GM19468 (cell line): ENCODE results near the gene ADGRV1.
"Not testable (repeated sequence)": the region's sequence is repeated elsewhere in the genome, so short reads cannot be mapped to it uniquely, and the experiment has no call there.

ENCODE experiments used
- ATAC-seq: cut with Tn5 transposase; IDR thresholded peaks from one replicate; pipeline ENCODE4 v1.9.1; 2021; ENCODE audit warnings: mild to moderate bottlenecking, moderate library complexity, moderate number of reproducible peaks; ENCODE audit not compliant: unreplicated experiment; ENCODE audit errors: extremely low read depth

Gene ADGRV1

DNA sequence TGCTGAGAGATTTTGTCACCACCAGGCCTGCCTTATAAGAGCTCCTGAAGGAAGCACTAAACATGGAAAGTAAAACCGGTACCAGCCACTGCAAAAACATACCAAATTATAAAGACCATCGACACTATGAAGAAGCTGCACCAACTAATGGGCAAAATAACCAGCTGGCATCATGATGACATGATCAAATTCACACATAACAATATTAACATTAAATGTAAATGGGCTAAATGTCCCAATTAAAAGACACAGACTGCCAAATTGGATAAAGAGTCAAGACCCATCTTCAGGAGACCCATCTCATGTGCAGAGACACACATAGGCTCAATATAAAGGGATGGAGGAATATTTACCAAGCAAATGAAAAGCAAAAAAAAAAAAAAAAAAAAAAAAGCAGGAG is 238.3 kb downstream of the ADGRV1 start:
- ATAC-seq: not testable (repeated sequence)

DNA sequence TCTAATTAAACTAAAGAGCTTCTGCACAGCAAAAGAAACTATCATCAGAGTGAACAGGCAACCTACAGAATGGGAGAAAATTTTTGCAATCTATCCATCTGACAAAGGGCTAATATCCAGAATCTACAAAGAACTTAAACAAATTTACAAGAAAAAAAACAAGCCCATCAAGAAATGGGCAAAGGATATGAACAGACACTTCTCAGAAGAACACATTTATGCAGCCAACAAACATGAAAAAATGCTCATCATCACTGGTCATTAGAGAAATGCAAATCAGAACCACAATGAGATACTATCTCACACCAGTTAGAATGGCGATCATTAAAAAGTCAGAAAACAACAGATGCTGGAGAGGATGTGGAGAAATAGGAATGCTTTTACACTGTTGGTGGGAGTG is 241.5 kb downstream of the ADGRV1 start:
- ATAC-seq: not testable (repeated sequence)

DNA sequence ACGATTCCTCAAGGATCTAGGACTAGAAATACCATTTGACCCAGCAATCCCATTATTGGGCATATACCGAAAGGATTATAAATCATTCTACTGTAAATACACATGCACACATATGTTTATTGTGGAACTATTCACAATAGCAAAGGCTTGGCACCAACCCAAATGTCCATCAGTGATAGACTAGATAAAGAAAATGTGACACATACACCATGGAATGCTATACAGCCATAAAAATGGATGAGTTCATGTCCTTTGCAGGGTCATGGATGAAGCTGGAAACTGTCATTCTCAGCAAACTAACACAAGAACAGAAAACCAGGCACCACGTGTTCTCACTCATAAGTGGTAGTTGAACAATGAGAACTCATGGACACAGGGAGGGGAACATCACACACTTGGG is 241.9 kb downstream of the ADGRV1 start:
- not testable (repeated sequence) for ATAC-seq

DNA sequence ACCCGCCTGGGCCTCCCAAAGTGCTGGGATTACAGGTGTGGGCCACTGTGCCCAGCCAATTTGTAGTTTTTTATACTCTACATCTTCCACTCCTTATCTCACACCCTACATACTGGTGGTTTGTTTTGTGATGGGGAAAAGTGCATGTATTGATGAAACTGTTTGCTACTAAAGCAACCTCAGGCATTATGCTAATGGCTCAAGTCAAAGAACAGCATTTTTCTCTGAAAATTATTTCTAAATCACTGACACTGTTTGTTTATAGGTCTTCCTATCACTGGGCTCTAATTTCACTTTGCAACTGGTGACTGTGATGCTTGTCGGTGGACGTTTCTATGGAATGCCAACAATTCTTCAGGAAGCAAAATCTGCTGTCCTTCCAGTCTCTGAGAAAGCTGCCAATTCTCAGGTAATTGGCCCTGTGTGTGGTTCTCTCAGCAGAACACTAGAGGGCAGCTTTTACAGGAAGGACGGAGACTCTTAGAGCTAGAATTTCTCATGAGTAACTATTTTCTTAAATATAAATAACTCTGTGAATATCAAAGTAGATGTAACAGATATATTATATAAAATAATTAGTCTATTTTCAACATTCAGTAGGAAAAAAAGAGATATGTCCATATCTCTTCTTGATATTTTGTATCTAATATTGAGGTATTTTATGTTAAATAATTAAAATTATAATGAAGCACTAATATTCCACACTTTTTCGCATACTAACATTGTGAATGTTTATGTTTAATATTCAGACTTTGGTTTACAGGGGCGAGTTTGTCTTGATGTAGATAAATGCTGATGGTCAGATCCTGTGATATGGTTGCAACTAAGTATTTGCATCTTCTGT is 244.1 kb downstream of the ADGRV1 start:
- peak; percentile 46 for ATAC-seq

DNA sequence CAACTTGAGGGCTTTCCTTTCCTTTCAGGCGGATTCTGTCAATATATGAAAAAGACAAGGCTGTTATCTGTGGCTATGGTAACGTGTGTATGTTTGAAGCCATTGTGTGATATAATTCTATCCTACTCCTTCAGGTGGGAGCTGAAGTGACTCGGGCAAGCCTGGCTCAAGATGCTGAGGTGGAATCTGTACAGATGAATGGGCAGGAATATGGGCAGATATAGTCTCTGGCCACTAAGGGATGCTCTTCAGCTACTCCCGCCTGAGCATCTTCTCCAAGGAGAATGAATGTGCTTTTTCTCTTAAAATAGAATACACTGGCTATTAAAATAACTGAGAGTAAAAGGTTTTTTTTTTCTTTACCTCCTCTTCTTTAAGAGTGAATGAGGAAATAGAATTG is 244.8 kb downstream of the ADGRV1 start:
- no peak for ATAC-seq

DNA sequence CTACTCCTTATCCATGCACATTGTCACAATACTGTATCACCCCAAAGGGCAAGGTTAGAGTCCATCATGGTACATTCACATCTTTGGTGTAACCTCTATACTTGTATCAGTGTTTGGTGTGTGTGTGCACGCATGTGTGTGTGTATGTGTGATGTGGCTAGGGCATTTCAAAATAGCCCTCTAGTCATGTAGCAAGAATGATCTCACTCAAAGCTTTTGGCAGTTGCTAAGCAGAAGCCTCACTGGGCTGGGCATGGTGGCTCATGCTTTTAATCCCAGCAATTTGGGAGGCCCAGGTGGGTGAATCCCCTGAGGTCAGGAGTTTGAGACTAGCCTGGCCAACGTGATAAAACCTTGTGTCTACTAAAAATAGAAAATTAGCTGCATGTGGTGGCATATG is 245.3 kb downstream of the ADGRV1 start:
- no peak for ATAC-seq

DNA sequence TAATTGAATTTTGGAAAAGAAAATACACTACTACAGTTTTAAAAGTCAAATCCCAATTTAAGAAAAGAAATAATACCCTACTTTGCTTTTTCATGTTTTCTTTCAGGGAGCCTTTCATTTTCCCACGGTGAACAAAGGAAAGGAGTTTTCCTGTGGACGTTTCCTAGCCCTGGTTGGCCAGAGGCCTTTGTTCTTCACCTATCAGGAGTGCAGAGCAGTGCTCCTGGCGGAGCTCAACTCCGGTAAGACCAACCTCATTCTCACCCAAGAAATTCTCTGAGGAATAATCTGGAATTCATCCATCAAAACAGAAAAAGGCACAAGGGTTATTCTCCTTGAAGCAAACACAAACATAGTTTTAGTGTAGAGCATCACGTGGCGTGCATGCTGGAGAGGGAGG is 248.9 kb downstream of the ADGRV1 start:
- ATAC-seq: no peak

DNA sequence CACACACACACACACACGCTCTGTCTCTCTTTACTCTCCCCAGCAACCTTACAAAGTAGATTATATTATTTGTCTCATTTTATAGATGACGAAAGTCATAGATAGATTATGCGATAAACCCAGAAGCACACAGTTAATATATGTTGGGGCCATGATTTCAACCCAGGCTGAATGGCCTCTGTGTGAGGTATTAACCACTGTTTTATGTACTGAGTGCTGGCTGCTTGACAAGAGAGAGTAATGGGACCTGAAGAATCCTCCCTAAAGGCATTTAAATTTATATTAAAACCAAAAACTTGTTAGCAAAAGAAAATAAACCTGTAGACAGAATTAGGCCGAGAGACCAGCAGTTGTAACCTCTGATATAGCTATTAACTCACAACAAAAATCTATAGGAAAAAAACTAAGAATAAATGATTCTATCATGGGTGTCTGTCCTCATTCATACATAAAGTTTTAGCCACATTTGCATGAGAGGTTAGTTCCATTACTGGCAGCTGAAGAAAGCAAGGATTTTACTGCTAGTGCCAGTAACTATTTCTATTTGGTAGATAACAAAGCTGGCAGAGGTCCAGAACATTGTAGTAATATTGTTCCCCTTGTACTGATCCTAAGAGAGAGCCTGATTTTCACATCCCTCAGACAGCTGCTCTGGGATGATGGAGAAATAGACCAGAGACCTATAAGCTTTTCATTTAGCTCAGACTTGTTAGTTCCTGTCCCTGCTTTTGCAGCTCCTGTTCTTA is 250.9 kb downstream of the ADGRV1 start:
- ATAC-seq: no peak

DNA sequence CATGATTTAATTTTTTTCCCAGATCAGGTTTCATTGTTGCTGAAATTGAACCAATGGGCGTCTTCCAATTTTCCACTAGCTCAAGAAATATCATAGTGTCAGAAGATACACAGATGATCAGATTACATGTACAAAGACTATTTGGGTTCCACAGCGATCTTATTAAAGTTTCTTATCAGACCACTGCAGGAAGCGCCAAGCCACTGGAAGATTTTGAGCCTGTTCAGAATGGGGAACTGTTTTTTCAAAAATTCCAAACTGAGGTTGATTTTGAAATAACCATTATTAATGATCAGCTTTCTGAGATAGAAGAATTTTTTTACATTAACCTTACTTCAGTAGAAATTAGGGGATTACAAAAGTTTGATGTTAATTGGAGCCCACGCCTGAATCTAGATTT is 251.6 kb downstream of the ADGRV1 start:
- no peak for ATAC-seq

DNA sequence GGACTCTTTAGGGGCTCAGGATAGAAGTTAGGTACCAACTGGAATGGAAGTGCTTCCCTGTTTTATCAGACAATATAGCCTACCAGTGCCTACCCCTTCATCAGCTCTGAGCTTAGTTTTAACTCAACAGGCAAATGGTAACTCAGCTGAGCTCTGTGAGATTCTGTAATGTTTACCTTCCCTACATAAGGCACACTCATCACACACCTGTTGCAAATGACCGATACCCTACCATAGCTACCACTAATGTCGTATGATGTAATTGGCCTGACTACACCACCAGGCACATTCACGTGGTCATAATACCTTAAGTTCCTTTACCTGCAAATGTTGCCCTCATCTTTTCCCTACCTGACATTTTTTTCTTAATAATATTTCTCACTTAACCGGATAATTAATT is 254.8 kb downstream of the ADGRV1 start:
- no peak for ATAC-seq

DNA sequence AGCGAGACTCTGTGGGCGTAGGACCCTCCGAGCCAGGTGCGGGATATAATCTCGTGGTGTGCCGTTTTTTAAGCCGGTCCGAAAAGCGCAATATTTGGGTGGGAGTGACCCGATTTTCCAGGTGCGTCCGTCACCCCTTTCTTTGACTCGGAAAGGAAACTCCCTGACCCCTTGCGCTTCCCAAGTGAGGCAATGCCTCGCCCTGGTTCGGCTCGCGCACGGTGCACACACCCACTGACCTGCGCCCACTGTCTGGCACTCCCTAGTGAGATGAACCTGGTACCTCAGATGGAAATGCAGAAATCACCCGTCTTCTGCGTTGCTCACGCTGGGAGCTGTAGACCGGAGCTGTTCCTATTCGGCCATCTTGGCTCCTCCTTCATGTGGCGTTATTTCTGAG is 263.5 kb downstream of the ADGRV1 start:
- ATAC-seq: not testable (repeated sequence)

DNA sequence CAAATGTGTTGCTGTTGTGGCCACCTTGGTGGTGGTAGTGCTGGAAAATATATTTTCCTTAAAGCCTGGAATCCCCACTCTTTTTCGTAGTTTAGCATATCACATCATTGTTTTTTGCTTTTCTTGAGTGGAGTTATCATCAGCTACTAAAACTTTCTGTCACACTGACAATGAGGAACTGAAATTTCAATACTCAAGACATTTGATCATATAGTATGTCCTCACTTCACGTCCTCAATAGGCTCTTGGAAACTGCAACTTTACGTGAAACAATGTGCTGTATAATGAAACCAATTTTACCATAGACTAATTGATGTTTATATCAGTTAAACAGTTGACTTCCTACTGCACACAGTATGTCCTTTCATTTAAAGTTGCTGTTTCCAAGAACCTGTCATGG is 265.8 kb downstream of the ADGRV1 start:
- no peak for ATAC-seq

DNA sequence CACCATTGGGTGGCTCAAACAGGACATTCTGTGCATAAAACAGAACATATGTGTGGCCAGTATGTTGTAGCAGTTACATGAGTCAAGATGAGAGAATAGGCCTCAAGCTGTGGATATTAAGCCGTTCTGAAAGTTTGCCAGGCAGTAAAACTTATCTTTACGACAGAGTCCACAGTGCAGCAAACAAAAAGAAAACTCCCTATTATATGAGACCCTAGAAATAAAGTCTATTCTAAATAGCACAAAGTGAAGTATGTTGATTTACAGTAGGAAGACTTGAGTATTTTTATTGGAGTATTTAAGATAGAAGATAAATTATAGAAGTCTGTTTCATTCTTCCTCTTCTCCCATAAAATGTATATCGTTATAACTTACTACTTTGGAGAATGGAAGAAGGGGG is 271.5 kb downstream of the ADGRV1 start:
- ATAC-seq: no peak

DNA sequence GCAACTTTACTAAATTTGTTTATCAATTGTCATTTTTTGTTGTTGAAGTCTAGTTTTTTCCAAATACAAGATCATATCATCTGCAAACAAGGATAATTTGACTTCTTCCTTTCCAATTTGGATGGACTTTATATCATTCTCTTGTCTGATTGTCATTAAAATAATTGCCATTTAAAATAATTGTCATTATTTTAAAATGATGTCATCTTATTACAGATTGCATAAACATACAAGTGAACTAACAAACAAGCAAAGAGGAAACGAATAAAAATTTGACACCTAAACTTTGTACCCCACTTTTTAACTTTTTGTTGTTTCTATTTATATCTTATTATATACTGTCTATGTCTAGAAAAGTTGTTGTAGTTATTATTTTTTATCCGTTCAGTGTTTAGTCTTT is 275.2 kb downstream of the ADGRV1 start:
- no peak for ATAC-seq

DNA sequence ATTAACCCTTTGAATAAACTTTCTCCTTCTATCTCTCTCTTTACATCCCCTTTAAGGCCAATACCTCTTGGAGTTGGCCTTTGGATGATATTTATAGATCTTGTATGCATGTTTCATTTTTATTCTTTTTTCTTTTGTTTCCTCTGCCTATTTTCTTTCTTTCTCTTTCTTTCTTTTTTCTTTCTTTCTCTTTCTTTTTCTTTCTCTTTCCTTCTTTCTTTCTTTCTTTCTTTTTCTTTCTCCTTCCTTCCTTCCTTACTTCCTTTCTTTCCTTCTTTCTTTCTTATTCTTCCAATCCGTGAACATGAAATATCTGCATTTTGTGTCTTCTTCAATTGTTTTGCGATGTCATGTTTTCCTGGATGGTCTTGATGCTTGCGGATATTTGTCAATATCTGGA is 276.1 kb downstream of the ADGRV1 start:
- no peak for ATAC-seq

DNA sequence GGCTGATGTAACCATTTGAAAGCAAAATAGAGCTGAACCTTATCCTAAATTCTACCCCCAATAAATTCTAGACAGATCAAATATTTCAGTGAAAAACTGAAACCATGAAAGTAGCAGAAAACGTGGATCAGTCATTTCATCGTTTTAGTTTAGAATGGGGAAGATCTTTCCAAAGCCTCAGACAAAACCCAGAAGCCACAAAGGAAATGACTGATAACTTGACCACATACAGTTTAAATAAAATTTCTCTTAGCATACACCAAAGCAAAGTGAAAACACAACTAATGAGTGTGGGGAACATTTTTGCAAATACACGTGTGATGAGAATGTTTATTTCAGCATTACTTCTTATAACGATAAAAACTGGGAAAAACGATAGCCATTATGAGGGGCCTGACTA is 284.8 kb downstream of the ADGRV1 start:
- no peak for ATAC-seq

DNA sequence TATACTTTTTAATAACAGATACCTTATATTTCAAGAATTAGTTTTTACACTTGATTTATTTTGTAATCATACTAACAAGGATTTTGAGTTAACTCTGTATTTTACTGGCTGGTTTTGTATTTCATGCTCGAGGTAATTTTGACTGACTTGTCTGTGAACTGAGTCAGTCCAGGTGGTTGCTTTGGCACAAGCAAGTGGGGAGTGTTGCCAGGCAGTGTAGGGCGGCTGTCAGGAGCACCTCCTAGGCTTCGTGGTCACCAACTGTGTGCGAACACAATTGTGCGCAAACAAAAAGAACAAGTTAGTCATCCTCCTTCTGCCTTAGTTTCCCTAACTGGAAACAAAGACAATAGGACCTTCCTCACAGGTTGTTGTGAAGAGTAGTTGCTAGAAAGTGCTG is 286.3 kb downstream of the ADGRV1 start:
- no peak for ATAC-seq

DNA sequence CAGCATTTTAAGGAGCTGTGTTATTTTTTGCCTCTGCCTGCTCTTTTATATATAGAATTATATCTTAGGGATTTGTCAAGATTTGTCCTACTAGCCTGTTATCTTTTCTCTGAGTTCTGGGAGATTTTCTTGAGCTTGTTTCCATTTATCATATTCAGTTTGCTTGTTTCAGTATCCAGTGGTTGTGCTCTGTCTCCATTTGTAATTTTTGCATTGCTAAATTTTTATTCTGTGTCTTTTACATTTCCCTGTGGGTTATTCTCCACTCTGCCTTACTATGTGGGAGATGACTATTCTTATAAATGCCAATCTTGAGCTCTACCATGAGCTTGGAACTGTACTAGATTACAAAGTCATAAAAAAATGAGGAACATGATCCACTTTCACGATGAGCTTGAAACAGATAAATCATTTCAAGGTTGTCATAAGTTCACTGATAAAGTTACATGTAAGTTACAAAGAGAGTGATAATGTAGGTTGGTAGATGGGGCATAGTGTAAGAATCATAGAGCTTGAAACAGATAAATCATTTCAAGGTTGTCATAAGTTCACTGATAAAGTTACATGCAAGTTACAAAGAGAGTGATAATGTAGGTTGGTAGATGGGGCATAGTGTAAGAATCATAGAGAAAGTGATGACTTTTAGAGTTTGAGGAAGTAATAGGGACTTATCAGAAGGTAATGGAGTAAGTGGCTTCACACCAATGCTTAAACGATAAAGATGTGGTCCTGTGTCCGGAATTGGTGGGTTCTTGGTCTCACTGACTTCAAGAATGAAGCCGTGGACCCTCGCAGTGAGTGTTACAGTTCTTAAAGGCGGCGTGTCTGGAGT is 287.3 kb downstream of the ADGRV1 start:
- no peak for ATAC-seq

DNA sequence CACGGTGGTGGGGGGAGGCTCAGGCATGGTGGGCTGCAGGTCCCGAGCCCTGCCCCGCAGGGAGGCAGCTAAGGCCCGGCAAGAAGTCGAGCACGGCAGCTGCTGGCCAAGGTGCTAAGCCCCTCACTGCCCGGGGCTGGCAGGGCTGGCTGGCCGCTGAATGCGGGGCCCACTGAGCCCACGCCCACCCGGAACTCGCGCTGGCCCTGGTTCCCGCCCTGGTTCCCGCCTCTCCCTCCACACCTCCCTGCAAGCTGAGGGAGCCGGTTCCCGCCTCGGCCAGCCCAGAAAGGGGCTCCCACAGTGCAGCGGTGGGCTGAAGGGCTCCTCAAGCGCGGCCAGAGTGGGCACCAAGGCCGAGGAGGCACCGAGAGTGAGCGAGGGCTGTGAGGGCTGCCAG is 289.0 kb downstream of the ADGRV1 start:
- ATAC-seq: not testable (repeated sequence)

DNA sequence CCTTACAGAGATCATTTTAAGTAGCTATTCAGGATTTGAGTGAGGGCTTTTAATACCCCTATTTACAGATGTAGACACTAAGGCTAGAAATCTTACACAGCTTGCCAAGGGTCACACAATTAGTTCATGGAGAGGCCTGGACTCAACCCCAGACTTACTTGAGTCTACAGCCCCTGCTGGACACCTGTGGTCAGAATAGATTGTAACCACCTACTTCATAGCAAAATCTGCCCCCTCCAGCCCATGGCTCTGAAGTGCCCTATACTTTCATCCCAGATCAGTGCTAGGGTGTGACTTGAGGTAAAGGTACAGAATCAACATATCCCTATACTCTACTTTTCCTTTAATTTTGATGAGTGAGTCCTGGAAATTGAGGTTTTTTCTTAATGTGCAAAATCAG is 291.3 kb downstream of the ADGRV1 start:
- no peak for ATAC-seq

DNA sequence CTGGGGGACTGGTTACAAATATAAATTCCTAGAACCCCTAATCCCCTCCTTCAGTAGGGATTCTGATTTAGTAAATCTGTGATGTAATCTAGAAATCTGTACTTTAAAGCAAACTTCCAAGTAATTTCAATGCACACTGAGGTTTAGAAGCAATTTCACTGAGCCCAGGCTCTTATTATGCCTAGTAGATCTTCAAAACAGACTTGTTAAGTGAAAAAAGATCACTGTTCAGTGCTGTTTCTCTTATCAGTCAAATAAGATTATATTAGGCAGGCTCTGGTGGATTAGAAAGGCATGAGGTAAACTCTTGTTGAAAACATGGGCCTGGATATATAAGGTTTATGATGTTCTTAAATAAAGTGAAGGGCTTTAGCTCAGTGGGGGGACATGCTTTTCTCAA is 293.9 kb downstream of the ADGRV1 start:
- ATAC-seq: no peak
